HG03521 (cell line): ENCODE results near the gene S100A9.
"Not testable (repeated sequence)": the region's sequence is repeated elsewhere in the genome, so short reads cannot be mapped to it uniquely, and the experiment has no call there.

Source experiments
- ATAC-seq: cut with Tn5 transposase; IDR thresholded peaks from one replicate; pipeline ENCODE4 v1.9.1; 2021; ENCODE audit warnings: mild to moderate bottlenecking, moderate library complexity; ENCODE audit not compliant: unreplicated experiment

S100A9 gene

GRCh38 chr1:153343811-153344717 lies 13.6 kb upstream of the S100A9 start:
- no peak for ATAC-seq

DNA sequence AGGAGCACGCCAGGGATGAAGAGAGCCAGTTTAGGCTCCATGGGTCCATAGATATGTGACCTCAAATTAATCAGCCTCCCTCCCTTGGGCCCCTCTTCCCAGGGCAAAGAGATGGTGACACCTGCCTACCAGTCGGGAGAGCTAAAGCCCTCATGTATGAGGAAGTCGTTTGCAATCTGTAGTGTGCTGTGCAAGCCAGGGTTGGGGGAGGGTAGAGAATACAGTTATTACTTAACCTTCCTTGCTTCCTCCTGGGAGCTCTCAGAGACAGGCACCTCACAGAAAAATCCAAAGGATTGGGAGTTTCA lies 13.0 kb upstream of the S100A9 start:
- no peak for ATAC-seq

GRCh38 chr1:153345187-153346076 lies 12.2 kb upstream of the S100A9 start:
- ATAC-seq: no peak

DNA sequence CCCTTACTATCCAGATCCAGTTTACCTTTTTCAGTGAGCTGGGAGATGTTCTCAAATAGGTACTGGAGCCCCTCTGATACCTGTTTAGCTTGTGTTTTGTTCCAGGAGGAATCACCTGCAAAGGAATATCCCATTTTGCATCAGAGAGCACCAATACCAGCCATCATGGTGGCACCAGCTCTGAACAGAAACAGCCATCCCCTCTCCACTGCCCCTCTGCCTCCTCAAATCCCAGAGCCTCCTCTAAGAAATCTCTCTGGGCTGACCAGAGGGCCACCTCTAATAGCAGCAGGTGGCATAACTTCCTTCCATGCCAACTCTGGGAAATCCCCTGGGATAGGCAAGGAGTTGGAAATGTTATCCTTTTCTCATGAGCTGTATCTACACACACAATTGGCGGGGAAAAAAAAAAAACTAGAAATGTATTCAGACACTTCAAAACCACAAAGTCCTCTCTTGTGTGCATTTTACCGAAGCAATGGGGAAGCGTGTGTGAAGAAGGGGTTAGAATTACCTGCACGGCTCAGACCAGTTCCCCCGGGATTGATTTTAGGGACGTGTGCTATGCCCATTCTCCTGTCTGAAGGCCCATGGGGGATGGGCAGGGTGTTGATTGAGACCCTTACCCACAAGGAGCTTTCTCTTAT lies 11.5 kb upstream of the S100A9 start:
- ATAC-seq: no peak

DNA sequence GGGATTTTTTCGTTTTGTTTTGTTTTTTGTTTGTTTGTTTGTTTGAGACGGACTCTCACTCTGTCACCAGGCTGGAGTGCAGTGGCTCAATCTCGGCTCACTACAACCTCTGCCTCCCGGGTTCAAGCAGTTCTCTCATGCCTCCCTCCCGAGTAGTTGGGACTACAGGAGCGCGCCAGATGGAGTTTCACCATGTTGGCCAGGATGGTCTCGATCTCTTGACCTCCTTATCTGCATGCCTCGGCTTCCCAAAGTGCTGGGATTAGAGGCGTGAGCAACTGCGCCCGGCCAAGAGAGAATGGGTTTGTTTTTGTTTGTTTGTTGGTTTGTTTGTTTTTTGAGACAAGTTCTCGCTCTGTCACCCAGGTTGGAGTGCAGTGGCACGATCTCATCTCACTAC lies 10.6 kb upstream of the S100A9 start:
- not testable (repeated sequence) for ATAC-seq

GRCh38 chr1:153347856-153348255 lies 9.8 kb upstream of the S100A9 start:
- no peak for ATAC-seq

GRCh38 chr1:153348511-153349362 lies 8.9 kb upstream of the S100A9 start, which contains the start of gene PGLYRP4:
PGLYRP4 (minus strand) TSS chr1:153348841; CDS start chr1:153347932, 909 bp downstream.
- ATAC-seq: no peak

- no peak for ATAC-seq
These were observed 8.0 kb upstream of the S100A9 start for GRCh38 chr1:153349363-153350320.

- no peak for ATAC-seq
These were observed 7.2 kb upstream of the S100A9 start for GRCh38 chr1:153350321-153350957.

DNA sequence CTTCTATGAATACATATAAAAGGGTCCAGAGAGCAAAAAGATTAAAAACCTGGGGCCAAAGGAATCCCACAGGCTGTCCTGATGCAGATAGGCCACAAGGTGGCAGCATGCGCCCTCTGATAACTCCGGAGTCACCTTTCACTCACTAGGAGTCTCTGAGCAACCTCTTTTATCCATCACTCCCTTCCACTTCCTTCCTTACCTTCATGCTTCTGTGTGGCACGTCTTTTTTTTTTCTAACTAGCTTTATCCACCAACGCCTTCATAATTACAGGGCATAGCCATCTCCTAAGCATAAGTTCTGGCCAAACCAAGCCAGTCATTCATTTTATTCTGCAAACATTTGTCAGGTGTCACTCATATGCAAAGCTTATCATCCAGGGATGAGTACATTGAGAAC lies 5.1 kb upstream of the S100A9 start:
- ATAC-seq: peak; percentile 46

DNA sequence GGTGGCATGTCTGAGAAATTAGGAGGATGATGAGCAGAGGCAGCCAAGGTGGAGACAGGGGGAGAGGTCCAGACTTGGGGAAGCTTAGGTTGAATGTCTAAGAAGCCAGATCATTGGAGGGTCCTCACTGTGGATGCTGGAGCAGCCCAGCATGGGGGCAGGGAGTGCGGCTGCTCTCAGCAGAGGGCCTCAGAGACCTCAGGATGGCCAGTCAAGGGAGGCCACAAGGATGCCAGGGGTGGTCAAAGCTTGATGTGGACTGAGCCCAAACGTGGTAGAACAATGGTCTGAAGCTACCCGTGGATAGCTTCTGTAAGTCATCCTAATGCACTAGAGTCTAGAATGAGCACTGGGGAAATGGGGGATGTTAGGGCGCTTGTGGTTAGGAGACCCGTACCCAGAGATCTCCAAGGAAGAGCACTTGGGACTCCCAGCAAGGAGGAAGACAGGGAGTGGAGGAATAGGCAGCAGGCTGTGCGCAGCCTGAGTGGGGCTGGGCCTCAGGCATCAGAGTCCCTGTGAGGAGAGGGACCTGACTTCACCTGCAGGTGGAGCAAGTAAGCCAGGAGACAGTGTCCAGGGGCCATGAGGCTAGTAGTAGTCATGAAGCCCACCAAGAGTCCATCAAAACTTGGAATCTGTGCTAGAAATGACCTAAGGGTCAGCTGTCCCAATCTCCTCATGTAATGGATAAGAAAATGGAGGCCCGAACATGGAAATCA lies 4.3 kb upstream of the S100A9 start:
- no peak for ATAC-seq

DNA sequence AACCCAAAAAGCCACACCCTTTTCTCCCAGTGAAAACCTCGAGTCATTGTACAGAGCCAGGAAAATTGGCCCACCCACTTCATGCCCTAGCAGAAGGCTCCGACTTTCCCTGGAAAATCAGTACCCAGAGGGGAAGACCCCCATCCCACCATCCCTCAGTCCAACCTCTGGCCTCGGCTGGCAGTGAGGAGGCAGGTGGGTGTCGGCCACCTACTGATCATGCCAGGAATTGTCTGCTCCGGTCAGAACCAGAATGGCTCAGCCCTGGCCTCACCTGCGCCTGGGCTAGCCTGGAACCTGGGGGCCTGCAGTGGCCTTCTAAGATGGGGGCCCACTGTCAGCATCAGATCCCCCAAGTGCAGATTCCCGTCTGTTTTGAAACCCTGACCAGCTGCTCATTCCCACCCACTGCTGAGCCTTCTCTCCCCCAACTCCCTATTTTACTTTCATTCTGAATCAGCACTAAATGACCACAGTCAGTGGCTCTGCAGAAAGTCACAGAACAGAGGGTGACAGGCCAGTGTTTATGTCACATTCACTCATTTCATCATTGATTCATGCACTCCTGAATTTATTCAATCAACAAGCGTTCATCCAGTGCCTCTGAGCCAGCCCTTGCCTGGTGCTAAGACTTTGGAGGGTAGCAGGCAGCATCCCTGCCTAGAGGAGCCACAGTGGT lies 3.0 kb upstream of the S100A9 start:
- no peak for ATAC-seq

GRCh38 chr1:153355445-153356071 lies 2.1 kb upstream of the S100A9 start:
- no peak for ATAC-seq

DNA sequence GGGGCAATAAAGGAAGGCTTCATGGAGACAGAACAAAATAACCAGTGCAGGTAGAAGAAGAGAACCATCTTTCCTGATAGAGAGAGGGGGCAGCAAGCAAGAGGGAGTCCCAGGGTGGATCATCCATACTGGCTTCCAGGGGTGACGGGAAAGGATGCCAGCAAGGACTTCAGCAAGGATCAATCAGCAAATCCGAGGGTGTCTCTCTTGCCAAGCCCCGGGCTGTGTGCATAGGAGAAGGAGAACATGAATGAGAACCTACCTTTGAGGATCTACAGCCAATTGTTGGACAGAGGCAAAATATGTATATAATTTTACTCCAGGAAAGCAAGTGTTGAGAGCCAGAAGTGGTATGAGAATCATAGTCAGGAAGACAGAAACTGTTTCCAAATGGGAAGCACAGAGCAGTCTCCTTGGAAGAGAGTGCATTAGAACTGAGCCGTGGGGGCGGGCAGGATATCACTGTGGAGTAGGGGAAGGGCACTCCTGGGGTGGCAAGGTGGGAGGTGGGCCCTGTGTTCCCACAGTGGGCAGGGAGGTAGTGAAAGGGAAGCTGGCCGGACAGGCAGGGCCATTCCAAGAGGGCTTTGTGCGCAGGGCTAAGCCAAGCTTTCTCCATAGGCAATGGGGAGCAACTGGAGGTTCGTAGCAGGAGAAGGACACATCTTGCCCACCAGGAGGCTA lies 1.1 kb upstream of the S100A9 start:
- no peak for ATAC-seq

DNA sequence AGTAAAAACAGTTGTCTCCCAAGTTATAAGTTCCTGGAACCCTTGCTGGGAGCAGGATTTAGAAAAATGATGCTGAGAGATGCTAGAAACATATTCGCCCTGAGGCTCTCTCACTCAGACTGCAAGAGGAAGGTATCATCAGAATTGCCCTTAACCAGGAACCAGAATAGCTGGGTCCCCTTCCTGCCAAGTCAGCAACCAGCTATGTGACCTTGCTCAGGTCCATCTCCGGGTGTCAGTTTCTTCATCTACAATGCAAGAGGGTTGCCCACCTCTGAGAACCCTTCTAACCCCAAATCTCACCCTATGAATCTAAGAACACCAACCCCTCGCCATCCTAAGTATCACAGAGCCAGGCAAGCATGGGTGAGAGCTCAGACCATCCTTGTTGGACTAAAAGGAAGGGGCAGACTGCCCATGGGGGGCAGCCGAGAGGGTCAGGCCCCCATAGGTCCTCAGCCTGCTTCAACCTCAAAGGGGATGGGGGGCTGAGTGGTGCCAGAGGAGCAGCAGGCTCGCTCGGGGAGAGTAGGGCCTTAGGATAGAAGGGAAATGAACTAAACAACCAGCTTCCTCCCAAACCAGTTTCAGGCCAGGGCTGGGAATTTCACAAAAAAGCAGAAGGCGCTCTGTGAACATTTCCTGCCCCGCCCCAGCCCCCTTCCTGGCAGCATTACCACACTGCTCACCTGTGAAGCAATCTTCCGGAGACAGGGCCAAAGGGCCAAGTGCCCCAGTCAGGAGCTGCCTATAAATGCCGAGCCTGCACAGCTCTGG lies 390 bp upstream of the S100A9 start:
- no peak for ATAC-seq

GRCh38 chr1:153358691-153358975 lies 979 bp downstream of the S100A9 start:
- no peak for ATAC-seq
